Lower leg skin (tissue), 4 donors: ENCODE measurements around the gene MEF2C. TPM values are rescaled to one million over a fixed set of nuclear protein-coding genes. Genes with fewer than 3 reads are reported as not detected.

Experiments
- DNase-seq, 2 donors: peaks; one replicate each; pipeline ENCODE4 v3.0.0-alpha.2; 2019; ENCODE audit warnings: low spot score in 2 of 2
- H3K4me3 ChIP-seq: fragments of 200-600 bp; sonication (generic); 2 replicates; pipeline ENCODE4 v1.5.1; 2017; ENCODE audit warnings: mild to moderate bottlenecking, low read depth; ENCODE audit not compliant: poor library complexity, severe bottlenecking
- CTCF ChIP-seq, 3 donors: fragments of 450-650 bp; IDR thresholded peaks; one replicate each; pipeline ENCODE4 v1.5.1; 2016; ENCODE audit warnings: antibody characterized with exemption in 3 of 3, mild to moderate bottlenecking in 3 of 3, moderate library complexity in 2 of 3
- POLR2A ChIP-seq, 2 donors: fragments of 450-650 bp; IDR thresholded peaks; one replicate each; pipeline ENCODE4 v1.6.1; 2016 to 2017; ENCODE audit warnings: antibody characterized with exemption in 2 of 2, mild to moderate bottlenecking in 1 of 2, moderate library complexity in 1 of 2
- WGBS, 2 donors: methylation state at CpG; one replicate each; pipeline ENCODE4 v1.1.5; 2018; 5-methylcytosine and 5-hydroxymethylcytosine counted together
- intact Hi-C: fragments of 100-400 bp; cut with DNase I; formaldehyde crosslinking; loops from one replicate; pipeline ENCODE4 v1.15.0; 2023; ENCODE audit warnings: low total_unique reads
- total RNA-seq, 4 donors: library from RNA; depleted of rRNA; stranded (reverse); fragments of >200 nt; gene quantifications; one replicate each; pipeline ENCODE4 v1.1.0, GENCODE V29; 2016

The MEF2C gene
- total RNA-seq, 4 donors from 2014 or later: 2.4 to 15.5 (median 8.1) TPM

GRCh38 chr5:88691230-88691582 lies 191.8 kb downstream of the MEF2C start:
- DNase-seq: no peak
- TF ChIP-seq POLR2A (IDR thresholded peaks at IDR 0.05) (no peak), CTCF (IDR thresholded peaks at IDR 0.05) (no peak)
- H3K4me3 ChIP-seq: no peak overlapping the region
- intact Hi-C loops: no loop called here
- 1 to 3% methylated on average over 11 of the region's 11 CpGs for WGBS, 2 donors

- intact Hi-C loops: no loop called here
- peak; percentile 48 to 93 for DNase-seq
- TF ChIP-seq CTCF (IDR thresholded peaks at IDR 0.05) (no peak), POLR2A (IDR thresholded peaks at IDR 0.05) (no peak)
- 5 to 6% methylated on average over 47 of the region's 47 CpGs for WGBS, 2 donors
- H3K4me3 ChIP-seq: no peak overlapping the region
Observed at GRCh38 chr5:88690409-88691229, 192.4 kb downstream of the MEF2C start.

GRCh38 chr5:88689668-88690408 lies 193.1 kb downstream of the MEF2C start:
- WGBS, 2 donors: 8 to 9% methylated on average over 38 of the region's 38 CpGs
- no peak for TF ChIP-seq POLR2A (IDR thresholded peaks at IDR 0.05)
- TF ChIP-seq CTCF (IDR thresholded peaks at IDR 0.05): no peak
- intact Hi-C loops: loop anchor here (10.0 kb wide), 1 partner anchor 545 kb away; no protein-coding TSS in a partner anchor
- no peak for DNase-seq
- H3K4me3 ChIP-seq: no peak overlapping the region

GRCh38 chr5:88688984-88689667 lies 193.9 kb downstream of the MEF2C start:
- DNase-seq: no peak
- intact Hi-C loops: loop anchor here (10.0 kb wide), 1 partner anchor 544 kb away; no protein-coding TSS in a partner anchor
- WGBS, 2 donors: 4 to 7% methylated on average over 27 of the region's 27 CpGs
- TF ChIP-seq POLR2A (IDR thresholded peaks at IDR 0.05) (no peak), CTCF (IDR thresholded peaks at IDR 0.05) (no peak)
- H3K4me3 ChIP-seq: no peak overlapping the region

GRCh38 chr5:88688156-88688983 lies 194.6 kb downstream of the MEF2C start:
- DNase-seq: no peak
- no peak overlapping the region for H3K4me3 ChIP-seq
- WGBS, 2 donors: 9 to 13% methylated on average over 13 of the region's 13 CpGs
- intact Hi-C loops: loop anchor here (10.0 kb wide), 1 partner anchor 544 kb away; no protein-coding TSS in a partner anchor
- TF ChIP-seq CTCF (IDR thresholded peaks at IDR 0.05): no peak
- no peak for TF ChIP-seq POLR2A (IDR thresholded peaks at IDR 0.05)
